Measurements from ENCODE around the gene ITPR2. TPM values are rescaled to one million over a fixed set of nuclear protein-coding genes. Genes with fewer than 3 reads are reported as not detected.

Gene ITPR2
- total RNA-seq, 2 donors from 2014 or later: 14.8 to 74.4 TPM

DNA sequence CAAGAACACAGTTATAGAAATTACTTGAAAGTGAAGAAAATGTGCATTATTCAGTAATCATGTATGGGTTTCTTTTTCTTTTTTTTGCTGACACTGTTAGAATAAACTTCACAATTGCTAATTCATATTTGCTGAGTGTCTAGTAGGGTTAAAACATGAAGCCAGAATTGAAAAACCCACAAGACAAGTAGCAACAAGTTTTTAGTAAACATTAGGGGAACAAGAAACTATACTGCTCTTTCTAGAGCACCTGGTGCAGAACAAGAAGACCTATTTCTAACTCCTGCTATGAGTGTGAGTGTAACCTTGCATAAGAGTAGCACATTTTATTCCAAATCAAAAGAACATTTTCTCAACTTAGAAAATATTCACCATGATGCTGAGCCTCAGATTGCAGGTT is 83.2 kb downstream of the ITPR2 start:
- H3K9me3 Mint-ChIP-seq: peaks cover 19% of the 10 kb centered on the region
- Histone ChIP-seq H3K27ac (ENCODE audit: low read depth, low read length) (no peak overlapping the region), H3K9me3 (ENCODE audit: control insufficient read depth, low read length) (peaks cover 8% of the 10 kb centered on the region), H3K9ac (ENCODE audit: extremely low read depth, low read length, poor library complexity, severe bottlenecking) (no peak overlapping the region), H3K4me1 (ENCODE audit: control insufficient read depth, insufficient read depth, low read length) (no peaks in the 10 kb centered on the region), H3K36me3 (ENCODE audit: control insufficient read depth, insufficient read depth, low read length) (no peaks in the 10 kb centered on the region), H3K27me3 (ENCODE audit: control insufficient read depth, insufficient read depth, low read length, poor library complexity, severe bottlenecking) (no peaks in the 10 kb centered on the region), H3K4me3 (ENCODE audit: low read length) (no peak overlapping the region)
- DNase-seq: no peak
- no peak overlapping the region for H3K27ac Mint-ChIP-seq
- TF ChIP-seq, protein P1, sequence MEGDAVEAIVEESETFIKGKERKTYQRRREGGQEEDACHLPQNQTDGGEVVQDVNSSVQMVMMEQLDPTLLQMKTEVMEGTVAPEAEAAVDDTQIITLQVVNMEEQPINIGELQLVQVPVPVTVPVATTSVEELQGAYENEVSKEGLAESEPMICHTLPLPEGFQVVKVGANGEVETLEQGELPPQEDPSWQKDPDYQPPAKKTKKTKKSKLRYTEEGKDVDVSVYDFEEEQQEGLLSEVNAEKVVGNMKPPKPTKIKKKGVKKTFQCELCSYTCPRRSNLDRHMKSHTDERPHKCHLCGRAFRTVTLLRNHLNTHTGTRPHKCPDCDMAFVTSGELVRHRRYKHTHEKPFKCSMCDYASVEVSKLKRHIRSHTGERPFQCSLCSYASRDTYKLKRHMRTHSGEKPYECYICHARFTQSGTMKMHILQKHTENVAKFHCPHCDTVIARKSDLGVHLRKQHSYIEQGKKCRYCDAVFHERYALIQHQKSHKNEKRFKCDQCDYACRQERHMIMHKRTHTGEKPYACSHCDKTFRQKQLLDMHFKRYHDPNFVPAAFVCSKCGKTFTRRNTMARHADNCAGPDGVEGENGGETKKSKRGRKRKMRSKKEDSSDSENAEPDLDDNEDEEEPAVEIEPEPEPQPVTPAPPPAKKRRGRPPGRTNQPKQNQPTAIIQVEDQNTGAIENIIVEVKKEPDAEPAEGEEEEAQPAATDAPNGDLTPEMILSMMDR (conservative IDR thresholded peaks at IDR 0.05): no peak
- H3K4me1 Mint-ChIP-seq: peaks cover 10% of the 10 kb centered on the region
- H3K36me3 Mint-ChIP-seq (ENCODE audit: low read depth): peaks cover 11% of the 10 kb centered on the region
- no peaks in the 10 kb centered on the region for H3K27me3 Mint-ChIP-seq (ENCODE audit: insufficient read depth)
- H3K4me3 Mint-ChIP-seq: no peak overlapping the region

DNA sequence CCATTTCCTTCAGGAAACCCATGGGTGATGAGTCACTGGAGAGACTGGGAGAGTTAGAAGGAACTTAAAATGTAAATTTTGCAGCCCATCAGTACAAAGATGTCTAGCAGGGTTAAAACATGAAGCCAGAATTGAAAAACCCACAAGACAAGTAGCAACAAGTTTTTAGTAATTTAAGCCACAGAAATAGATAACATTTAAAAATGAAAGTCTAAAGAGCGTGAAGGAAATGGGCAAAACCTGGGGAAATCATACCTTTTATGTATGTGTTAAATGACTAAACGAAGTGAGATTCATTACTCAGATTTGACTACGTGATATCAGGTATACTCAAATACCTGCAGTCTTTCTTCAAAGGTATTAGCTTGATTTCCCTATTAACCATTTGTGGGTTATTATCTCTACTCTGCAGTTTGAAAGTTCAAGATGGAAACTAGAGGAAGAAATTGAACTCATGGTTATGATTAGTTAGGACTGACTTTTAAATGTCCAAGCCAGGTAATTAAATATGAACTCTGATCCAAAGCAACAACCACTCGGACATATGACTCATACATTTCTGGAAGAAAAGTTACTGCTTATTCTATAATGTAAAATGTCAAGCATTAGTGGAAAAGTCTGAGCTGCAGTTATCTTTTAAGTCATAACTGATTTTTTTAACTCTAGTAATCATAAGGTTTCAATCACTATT is 84.1 kb downstream of the ITPR2 start:
- H3K36me3 ChIP-seq (ENCODE audit: control insufficient read depth, insufficient read depth, low read length): no peaks in the 10 kb centered on the region
- peaks cover 2% of the 10 kb centered on the region for H3K36me3 Mint-ChIP-seq (ENCODE audit: low read depth)
- TF ChIP-seq, protein P1 (conservative IDR thresholded peaks at IDR 0.05): no peak
- no peaks in the 10 kb centered on the region for H3K27me3 ChIP-seq (ENCODE audit: control insufficient read depth, insufficient read depth, low read length, poor library complexity, severe bottlenecking)
- H3K9me3 Mint-ChIP-seq: peaks cover 10% of the 10 kb centered on the region
- no peaks in the 10 kb centered on the region for H3K4me1 ChIP-seq (ENCODE audit: control insufficient read depth, insufficient read depth, low read length)
- WGBS, 2 experiments (ENCODE audit: insufficient coverage in 1 of 2, insufficient read length in 1 of 2): 87 to 100% methylated on average over 2 to 4 of the region's 4 CpGs
- peaks cover 10% of the 10 kb centered on the region for H3K4me1 Mint-ChIP-seq
- H3K27ac Mint-ChIP-seq: no peak overlapping the region
- H3K4me3 ChIP-seq (ENCODE audit: low read length): no peak overlapping the region
- DNase-seq: no peak
- H3K9ac ChIP-seq (ENCODE audit: extremely low read depth, low read length, poor library complexity, severe bottlenecking): no peak overlapping the region
- no peak overlapping the region for H3K4me3 Mint-ChIP-seq
- no peak overlapping the region for H3K27ac ChIP-seq (ENCODE audit: low read depth, low read length)
- no peaks in the 10 kb centered on the region for H3K27me3 Mint-ChIP-seq (ENCODE audit: insufficient read depth)
- no peaks in the 10 kb centered on the region for H3K9me3 ChIP-seq (ENCODE audit: control insufficient read depth, low read length)

GRCh38 chr12:26748412-26748740 is 84.6 kb downstream of the ITPR2 start:
- Mint-ChIP-seq H3K9me3 (peaks cover 5% of the 10 kb centered on the region), H3K4me1 (peaks cover 10% of the 10 kb centered on the region), H3K27ac (no peak overlapping the region), H3K27me3 (ENCODE audit: insufficient read depth) (no peaks in the 10 kb centered on the region), H3K4me3 (no peak overlapping the region), H3K36me3 (ENCODE audit: low read depth) (no peaks in the 10 kb centered on the region)
- Histone ChIP-seq H3K27ac (ENCODE audit: low read depth, low read length) (no peak overlapping the region), H3K9ac (ENCODE audit: extremely low read depth, low read length, poor library complexity, severe bottlenecking) (no peak overlapping the region), H3K4me1 (ENCODE audit: control insufficient read depth, insufficient read depth, low read length) (no peaks in the 10 kb centered on the region), H3K4me3 (ENCODE audit: low read length) (no peak overlapping the region), H3K36me3 (ENCODE audit: control insufficient read depth, insufficient read depth, low read length) (no peaks in the 10 kb centered on the region), H3K27me3 (ENCODE audit: control insufficient read depth, insufficient read depth, low read length, poor library complexity, severe bottlenecking) (no peaks in the 10 kb centered on the region), H3K9me3 (ENCODE audit: control insufficient read depth, low read length) (no peaks in the 10 kb centered on the region)
- TF ChIP-seq, protein P1 (conservative IDR thresholded peaks at IDR 0.05): no peak
- DNase-seq: no peak
- WGBS, 2 experiments (ENCODE audit: insufficient coverage in 1 of 2, insufficient read length in 1 of 2): 94% methylated on average over 2 of the region's 2 CpGs; no CpG with 5 or more reads in 1 of the 2 experiments

Measured in endodermal cell (in vitro differentiated cells).